GM21528 (cell line): ENCODE data around the gene PALMD.

ENCODE experiments used
- ATAC-seq: cut with Tn5 transposase; IDR thresholded peaks from one replicate; pipeline ENCODE4 v1.9.1; 2021; ENCODE audit warnings: mild to moderate bottlenecking, moderate library complexity; ENCODE audit not compliant: unreplicated experiment, low FRiP score

PALMD gene

DNA sequence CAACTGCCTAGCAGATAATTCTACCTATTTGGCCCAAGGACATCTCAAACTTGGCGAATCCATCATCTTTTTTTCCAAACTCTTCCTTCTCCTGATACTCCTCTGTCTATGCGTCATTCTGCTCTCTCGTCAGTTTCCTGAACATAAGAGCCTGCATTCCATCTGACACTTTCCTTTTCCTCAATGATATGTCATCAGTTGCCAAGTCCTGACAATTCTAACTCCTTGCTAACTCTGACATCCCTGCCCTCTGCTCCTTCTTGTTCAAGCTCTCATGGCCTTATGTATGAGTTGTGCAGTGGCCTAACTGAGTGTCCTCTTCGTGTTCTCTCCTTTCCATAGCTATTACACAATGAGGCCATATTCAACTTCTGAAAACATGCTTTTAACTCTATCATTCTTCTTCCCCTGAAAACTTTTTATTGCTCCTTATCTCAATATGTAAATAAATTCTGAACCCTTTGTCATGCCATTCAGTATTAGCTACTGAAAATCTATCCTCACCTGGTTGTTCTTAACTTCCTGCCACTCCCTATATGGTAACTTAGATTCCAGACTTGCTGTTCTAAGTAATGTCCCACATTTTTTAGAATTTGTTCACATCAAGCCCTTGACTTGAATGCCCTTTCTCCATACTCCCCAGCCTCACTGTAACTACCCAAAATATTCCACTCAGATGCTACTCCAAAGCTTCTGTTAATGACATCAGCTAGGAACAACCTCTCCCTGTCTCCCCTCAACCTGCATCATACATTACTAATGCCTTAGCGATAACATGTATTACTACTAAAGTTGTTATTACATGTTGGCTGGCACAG lies 11.5 kb downstream of the PALMD start:
- ATAC-seq: no peak

DNA sequence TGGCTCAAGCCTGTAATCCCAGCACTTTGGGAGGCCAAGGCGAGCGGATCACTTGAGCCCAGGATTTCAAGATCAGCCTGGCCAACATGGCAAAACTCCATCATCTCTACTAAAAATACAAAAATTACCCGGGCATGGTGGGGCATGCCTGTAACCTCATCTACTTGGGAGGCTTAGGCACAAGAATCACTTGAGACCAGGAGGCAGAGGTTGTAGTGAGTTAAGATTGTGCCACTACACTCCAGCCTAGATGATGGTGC lies 12.0 kb downstream of the PALMD start:
- ATAC-seq: no peak

DNA sequence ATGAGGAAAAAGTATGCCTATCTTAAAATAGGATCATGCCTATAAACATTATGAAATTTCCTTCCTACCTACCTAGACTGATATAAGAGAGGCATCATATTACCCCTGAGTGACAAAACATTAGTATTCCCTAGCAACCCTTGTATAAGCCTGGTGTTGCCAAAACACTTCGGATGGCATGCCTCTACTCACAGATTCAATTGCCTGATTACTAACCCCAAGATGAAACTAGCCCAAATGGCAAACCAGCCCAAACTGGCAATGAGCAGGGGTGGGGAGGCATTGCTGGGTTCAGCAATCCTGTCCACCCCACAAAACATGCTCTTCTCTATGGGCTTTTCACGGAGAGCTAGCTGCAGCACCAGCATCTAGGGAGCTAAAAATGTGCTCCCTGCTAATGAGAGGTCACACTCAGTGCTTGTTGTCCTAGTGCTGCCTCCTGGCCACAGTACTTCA lies 13.9 kb downstream of the PALMD start:
- no peak for ATAC-seq

DNA sequence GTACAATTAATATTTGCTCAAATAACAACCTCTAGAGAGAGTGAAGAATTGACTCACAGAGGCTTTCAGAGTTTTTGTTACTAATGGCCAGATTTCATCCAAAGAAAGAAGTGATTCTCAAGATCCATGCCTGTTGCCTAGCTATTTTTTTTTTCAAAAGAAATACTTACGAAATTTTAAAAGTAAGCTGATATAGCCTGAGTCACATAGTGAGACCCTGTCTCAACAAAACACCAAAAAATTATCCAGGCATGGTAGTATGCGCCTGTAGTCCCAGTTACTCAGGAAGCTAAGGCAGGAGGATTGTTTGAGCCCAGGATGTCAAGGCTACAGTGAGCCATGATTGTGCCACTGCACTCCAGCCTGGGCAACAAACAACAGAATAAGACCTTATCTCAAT lies 14.6 kb downstream of the PALMD start:
- no peak for ATAC-seq

DNA sequence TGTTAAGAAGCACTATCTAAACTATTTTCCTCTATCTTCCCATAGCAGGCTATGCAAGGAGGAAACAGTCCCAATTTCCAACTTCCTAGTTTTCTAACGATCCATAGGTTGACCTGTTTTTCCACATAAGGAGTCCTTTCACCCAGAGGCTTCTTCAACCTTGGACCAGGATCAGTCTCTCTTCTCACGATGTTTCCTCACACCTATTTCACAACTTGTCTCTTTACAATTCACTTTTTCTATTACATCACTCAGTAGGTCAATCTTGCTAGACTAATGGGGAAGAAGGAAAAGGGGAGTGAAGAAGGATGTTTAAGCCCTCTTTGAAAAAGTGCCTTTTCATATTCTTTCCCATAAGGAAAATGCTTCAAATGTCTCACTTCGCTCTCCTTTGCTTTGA lies 15.9 kb downstream of the PALMD start:
- ATAC-seq: no peak

DNA sequence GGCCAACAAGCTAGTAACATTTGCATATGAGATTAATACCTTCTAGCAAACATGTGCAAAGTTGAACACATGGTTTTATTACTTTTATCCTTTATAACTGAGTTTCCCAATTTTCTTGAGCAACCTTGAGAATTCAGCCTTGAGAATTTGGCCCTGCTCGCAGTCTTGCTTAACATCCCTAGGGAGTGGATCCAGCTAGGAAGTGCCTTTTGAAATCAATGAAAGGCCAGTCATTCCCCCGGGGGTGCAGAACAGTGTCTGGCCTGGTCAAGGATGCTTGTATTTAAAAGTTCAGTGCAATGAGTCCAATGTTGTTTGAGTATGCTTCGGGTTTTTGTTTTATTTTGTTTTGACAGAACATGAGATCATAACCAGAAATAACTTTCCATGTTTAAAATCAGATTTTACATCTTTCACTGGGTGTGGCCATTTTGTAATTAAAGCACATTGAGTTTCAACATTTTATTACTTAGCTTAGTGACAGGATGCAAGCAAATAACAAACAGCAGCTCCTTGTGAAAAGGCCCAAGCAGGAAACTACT lies 16.7 kb downstream of the PALMD start:
- no peak for ATAC-seq

DNA sequence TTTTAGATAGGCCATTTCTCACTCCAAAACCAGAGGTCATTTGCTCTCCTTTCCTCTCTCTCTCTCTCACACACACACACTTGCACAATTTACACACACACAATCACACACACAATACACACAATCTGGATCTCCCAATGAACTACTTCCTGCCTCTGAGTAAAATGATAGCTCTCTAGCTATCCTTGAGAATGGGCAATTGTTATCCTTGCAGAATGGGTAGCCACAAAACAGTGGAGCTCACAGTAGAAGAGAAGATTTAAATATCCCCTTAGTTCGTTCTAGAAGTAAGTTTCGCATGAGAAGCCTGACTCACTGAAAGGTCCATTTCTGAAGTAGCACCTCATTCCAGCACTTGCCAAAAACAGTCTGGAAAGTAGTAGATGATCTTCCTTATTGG lies 17.6 kb downstream of the PALMD start:
- no peak for ATAC-seq

DNA sequence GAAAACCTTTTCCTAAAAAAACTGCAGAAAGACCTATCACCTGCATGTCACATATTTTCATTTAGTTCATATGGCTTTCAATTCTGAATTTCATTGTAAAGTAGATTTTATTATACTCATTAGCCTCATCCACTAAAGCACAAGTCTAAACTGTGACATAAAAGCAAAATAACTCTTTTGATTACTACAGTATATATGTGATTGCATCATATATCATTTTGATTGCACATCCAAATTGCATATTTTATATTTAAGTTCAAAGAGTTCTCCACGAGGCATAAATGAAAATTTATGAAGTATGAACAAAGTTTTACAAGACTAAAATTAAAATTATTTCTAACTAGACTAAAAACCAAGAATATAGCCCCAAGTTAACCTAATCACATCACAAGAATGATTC lies 19.3 kb downstream of the PALMD start:
- ATAC-seq: no peak

DNA sequence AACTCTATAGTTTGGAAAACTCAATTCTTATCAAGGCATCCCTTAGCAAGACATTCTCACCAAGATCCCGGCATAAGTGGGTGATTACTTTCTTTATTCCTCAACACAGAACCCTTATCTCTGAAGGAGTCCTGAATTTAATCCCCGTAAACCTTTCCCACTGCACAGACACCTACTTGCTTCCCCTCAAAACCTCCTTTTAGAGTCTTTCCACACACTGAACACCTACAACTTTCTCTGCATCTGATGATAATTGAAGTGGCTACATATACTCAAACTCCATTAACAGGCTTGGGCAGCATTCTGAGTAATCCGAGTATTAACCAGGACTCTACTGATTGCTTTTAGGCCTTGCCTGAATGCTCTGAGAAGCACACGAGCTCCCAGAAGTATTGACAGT lies 23.5 kb downstream of the PALMD start:
- no peak for ATAC-seq

DNA sequence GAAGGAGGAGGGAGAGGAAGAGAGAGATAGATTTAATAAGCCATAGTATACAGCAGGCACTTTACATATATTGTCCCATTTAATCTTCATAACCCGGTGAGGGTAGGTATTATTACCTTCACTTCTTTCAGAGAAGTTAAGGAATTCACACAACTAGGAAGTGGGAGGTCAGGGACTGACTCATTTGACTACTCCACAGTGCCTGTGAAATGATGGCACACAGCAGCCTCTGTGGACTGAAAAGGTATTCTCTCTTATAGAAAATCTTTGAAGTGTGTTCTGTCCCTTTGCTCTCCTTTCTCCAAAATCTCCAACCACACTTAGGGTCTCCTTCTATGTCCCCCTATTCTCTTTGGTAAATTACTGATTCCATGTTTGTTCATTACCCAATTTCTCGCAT lies 23.9 kb downstream of the PALMD start:
- no peak for ATAC-seq

DNA sequence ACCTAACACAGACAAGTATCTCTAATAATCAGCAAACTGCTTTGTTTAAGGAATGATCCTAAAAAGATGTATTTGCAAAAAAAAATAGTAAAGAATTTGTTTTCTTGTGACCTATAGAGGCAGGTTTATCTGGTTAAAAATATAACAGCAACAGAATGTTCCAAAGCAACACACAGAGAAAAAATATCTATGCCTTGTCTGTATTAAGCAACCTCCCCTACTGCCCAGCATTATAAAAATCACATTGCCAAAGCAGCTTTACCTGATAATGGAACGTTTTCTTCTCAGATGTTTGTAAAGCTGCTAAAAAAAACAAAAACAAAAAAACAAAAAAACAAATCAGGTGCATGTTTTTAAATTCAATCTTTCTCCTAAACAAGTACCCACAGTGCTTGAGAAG lies 24.7 kb downstream of the PALMD start:
- no peak for ATAC-seq

DNA sequence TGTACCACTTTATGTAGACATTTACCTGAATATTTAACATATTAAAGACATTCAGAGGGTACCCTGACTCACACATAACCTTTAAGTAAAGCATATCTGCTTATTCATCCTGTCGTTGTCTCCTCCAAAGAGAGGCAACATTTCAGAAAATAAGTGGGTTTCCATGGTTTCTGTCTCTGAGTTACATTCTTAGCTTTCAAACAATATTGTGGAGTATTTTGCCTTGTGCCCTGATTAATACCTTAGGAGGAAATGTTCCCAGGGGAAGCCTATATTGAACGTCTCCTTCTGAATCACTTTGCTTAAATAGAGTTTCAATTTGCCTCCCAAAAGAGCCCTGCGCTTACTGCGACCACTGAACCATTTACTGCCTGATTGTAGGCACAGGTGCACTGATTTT lies 26.1 kb downstream of the PALMD start:
- no peak for ATAC-seq

DNA sequence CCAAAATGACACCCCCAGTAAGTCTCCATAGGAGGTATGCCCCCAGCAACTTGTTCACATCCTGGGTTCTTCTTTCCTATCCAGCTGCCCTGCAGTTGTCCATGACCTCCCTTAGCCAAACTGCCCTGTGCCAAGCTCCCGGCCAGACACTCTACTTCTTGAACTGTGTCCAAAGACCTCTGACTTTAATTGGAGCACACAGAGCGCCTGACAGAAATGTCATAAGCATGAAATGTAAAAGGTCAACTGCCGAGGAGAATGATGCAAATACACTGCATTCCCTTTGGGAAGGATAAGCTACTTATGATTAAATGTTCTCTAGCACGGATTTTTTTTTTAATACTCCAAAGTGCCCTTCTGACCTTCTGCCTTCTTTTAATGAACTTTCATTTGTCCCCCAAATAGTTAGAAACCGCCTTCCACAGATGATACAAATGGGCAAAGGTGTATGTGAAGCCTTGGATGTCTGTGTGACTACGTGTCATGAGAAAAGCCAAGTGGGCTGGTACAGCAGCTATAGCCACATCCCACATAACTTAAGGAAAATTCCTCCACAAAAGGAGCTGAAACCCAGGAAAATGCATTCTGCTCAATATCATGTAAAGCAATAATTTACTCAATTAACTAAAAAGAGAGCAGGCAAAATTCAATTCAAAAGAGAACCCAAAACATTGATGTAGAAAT lies 26.8 kb downstream of the PALMD start:
- no peak for ATAC-seq

DNA sequence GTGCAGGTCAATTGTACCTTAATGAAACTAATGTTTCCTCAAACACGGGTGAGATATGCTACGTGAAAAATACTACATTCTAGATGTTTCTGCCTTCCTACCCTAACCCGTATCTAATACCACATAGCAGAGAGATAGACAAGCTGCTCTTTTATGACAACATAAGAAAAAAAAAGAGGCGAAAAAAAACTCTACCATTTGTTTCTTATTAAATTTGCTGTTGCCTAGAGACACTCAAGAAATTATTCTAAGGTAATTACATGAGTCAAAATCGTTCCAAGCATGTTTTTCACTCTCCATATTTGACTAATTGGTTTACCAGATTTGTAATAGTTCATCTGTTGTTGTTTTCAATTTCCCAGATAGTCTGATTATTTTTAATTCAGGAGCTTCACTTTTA lies 27.4 kb downstream of the PALMD start:
- ATAC-seq: no peak

DNA sequence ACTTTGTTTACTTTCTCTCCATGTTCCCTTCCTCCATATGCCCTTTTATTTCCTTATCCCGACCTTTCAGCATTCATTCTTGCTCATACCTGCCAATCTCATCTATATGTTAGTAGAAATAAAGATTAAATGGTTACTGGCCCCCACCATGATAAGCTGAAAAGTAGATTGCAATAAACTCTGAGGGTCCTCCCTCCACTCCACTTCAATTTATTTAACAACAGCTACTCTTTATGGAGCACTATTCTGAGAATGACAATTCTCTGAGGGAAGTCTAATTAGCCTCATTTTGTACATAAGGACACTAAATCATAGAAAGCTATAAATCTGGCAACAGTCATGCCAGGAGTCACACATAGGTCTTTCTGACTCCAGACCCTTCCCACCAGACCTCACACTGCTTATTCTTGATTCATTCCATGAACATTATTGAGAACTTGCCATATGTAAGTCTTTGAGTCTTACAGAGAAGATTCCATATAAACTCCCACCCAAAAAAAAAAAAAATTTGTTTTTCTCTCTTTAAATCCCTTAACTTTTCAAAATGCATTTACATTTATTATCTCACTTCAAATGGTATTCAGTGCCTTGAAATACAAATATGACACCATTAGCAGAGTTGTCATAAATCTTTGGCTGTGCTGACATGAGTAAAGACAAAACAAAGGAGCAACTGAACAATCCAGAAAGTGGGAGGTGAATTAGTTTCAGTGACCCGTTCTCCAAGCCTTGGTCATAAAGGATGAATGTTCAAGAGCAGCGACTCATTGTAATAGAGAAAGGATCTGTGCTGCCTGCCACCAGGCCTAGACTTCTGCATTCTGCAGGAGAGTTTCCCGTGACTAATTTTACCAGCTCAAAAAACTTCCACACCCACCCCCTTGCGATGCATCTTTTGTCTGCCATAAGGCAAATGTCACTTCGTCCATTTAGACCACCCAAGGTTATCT lies 28.5 kb downstream of the PALMD start:
- no peak for ATAC-seq

DNA sequence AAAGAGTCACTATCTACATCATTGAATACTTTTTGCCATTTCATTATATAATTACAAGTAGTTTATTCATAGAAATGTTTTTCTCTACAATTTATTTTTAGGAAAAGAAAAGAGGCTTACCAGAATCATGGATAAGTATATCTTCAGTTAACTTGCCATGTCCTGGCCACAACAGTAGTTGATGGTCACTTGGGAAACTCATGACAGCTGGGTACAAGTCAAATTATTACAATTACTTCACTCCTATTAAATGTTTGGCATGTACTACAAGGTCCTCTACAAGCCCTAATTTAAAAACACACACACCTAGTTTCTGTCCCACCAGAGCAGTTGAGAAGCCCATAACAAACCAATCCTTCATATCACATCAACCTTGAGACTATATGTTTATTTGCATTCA lies 29.4 kb downstream of the PALMD start:
- ATAC-seq: no peak

DNA sequence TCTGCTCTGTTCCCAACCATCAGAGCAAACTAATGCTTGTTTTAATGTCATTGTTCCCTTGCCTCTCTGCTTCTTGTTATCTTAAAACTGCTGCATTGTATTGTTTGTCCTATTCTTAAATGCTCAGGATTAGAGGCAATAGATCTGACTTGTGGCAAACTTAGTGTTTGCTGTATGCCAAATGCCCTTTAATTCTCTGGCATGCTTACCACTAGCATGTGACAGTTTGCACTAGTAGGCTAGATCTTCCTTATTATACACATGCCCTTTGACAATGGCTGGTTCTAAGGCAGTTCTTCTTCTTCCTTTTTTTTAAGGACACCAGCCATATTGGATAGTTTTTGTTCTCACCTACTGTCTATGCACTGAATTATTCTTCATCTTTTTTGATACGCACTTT lies 30.1 kb downstream of the PALMD start:
- no peak for ATAC-seq

DNA sequence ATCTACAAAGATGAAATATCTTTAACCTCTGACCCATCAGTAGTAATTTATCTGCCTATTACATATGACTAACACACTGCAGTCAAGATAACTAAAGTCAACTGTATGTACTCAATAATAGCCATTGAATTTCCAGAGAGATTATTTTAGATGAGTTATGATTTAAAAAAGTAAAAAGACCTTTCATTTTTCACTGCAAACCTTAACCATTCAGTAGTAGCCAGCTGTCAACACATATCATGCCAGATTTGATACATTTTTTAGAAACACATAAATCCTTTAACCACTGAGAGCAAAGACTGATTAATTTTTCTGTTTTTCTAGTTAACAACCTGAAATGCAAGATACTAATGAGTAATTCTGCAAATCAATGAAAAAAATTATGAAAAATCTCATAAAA lies 31.0 kb downstream of the PALMD start:
- ATAC-seq: no peak

DNA sequence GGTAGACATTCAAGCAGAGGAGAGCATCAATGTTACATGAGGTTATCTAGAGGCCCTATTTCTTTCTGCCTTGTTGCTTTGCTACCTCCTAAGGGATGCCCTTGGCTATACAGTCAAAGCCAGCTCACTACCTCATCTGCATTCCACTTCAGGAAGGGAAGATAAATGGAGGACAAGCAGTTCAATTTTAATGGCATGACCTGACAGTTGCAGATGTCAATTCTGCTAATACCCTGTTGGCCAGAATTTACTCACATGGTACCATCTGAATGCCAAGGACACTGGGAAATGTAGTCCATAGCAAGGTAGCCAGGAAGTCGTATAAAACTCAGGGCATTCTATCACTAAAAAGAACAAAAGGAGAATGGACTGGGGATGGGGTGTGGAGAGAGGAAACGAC lies 31.5 kb downstream of the PALMD start:
- ATAC-seq: no peak

DNA sequence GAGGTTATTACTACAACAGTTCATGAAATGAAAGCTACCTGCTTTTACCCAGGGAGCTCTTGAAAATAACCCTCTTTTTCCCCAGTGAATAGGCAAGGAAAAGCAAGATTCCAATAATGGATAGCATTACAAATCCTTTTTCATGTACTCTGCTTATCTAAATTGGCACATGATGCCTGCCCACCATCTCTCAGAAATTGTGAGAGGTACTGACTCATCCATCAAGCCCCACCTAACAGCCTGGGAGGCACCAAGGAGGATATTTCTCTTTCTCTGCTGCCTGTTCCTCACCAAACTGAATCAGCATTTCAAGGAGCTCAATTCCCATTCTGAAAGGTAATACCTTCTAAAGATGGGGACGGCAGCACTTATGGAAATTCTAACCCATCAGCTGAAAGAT lies 34.4 kb downstream of the PALMD start:
- no peak for ATAC-seq

DNA sequence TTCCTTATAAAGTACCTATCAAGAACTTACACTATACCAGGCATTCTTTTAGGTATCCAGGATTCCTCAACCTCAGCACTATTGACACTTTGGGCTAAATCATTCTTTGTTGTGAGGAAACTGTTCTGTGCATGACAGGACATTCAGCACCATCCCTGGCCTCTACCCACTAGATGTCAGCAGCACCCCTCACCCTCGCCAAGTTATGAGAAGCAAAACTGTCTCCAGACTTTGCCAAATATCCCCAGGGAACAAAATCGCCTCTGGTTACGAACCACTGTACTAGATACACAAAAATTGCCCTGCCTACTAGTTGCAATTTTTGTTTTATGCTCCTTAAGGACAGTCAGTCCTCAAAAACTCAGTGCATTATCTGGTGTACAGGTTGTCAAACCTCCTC lies 35.7 kb downstream of the PALMD start:
- no peak for ATAC-seq
